Suprapubic skin (tissue), 3 donors: ENCODE measurements around the gene HOXA4.

Source experiments
- CTCF ChIP-seq, 2 donors: fragments of 200-600 bp in 1 of 2; fragments of 450-650 bp in 1 of 2; sonication (generic) in 1 of 2; IDR thresholded peaks; one replicate each; pipeline ENCODE4 v1.5.1; 2016 to 2019; ENCODE audit warnings: antibody characterized with exemption in 2 of 2, mild to moderate bottlenecking in 1 of 2, moderate library complexity in 1 of 2
- EP300 ChIP-seq: sonication (generic); formaldehyde crosslinking; IDR thresholded peaks from one replicate; pipeline ENCODE4 v1.6.1; 2017; ENCODE audit warnings: antibody characterized with exemption
- POLR2A ChIP-seq, 2 donors: fragments of 450-650 bp; IDR thresholded peaks; one replicate each; pipeline ENCODE4 v1.6.1; 2017; ENCODE audit warnings: antibody characterized with exemption in 2 of 2, mild to moderate bottlenecking in 2 of 2, moderate library complexity in 2 of 2

GRCh38 chr7:27103489-27104226 is 26.9 kb downstream of the HOXA4 start:
- TF ChIP-seq CTCF (IDR thresholded peaks at IDR 0.05) = no peak
- no peak for TF ChIP-seq POLR2A (IDR thresholded peaks at IDR 0.05)
- TF ChIP-seq EP300 = no peak
